ENCODE results near the gene ZNF576. TPM values are rescaled to one million over a fixed set of nuclear protein-coding genes. Genes with fewer than 3 reads are reported as not detected.

Gene ZNF576
- total and polyA plus RNA-seq, 4 donors = 6.9 to 14.9 (median 10.9) TPM

- TF ChIP-seq, protein P1, sequence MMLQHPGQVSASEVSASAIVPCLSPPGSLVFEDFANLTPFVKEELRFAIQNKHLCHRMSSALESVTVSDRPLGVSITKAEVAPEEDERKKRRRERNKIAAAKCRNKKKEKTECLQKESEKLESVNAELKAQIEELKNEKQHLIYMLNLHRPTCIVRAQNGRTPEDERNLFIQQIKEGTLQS (IDR thresholded peaks at IDR 0.05) = no peak
Measured at GRCh38 chr19:43591904-43592772, 4.3 kb upstream of the ZNF576 start (continued).

- H3K4me1 ChIP-seq (ENCODE audit: control insufficient read depth in 4 of 4, insufficient read depth in 4 of 4, low read length in 3 of 4) = peaks cover 6 to 29% (median 27%) of the 10 kb centered on the region in 4 donors
- TF ChIP-seq RXRA (IDR thresholded peaks at IDR 0.05) = no peak
- TF ChIP-seq CTCF (IDR thresholded peaks at IDR 0.05; ENCODE audit: low read depth, low read length, missing input control) = no peak
- TF ChIP-seq GABPA (IDR thresholded peaks at IDR 0.05 in 1 of 2, conservative IDR thresholded peaks at IDR 0.05 in 1 of 2) = no peak
- TF ChIP-seq, protein P1 (IDR thresholded peaks at IDR 0.05) = no peak
- no peak for TF ChIP-seq ZBTB33 (IDR thresholded peaks at IDR 0.05)
- no peak for TF ChIP-seq HNF4G (IDR thresholded peaks at IDR 0.05)
- no peak for TF ChIP-seq FOXA2 (IDR thresholded peaks at IDR 0.05)
- no peak for TF ChIP-seq JUND (IDR thresholded peaks at IDR 0.05)
- no peak for TF ChIP-seq EGR1 (IDR thresholded peaks at IDR 0.05; ENCODE audit: low read depth in 2 of 2)
- no peak for TF ChIP-seq TAF1 (conservative IDR thresholded peaks at IDR 0.05)
- TF ChIP-seq HNF4A (conservative IDR thresholded peaks at IDR 0.05) = no peak
- no peak for TF ChIP-seq NR2F2 (IDR thresholded peaks at IDR 0.05)
- TF ChIP-seq, protein P2, sequence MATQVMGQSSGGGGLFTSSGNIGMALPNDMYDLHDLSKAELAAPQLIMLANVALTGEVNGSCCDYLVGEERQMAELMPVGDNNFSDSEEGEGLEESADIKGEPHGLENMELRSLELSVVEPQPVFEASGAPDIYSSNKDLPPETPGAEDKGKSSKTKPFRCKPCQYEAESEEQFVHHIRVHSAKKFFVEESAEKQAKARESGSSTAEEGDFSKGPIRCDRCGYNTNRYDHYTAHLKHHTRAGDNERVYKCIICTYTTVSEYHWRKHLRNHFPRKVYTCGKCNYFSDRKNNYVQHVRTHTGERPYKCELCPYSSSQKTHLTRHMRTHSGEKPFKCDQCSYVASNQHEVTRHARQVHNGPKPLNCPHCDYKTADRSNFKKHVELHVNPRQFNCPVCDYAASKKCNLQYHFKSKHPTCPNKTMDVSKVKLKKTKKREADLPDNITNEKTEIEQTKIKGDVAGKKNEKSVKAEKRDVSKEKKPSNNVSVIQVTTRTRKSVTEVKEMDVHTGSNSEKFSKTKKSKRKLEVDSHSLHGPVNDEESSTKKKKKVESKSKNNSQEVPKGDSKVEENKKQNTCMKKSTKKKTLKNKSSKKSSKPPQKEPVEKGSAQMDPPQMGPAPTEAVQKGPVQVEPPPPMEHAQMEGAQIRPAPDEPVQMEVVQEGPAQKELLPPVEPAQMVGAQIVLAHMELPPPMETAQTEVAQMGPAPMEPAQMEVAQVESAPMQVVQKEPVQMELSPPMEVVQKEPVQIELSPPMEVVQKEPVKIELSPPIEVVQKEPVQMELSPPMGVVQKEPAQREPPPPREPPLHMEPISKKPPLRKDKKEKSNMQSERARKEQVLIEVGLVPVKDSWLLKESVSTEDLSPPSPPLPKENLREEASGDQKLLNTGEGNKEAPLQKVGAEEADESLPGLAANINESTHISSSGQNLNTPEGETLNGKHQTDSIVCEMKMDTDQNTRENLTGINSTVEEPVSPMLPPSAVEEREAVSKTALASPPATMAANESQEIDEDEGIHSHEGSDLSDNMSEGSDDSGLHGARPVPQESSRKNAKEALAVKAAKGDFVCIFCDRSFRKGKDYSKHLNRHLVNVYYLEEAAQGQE (IDR thresholded peaks at IDR 0.05) = no peak
- TF ChIP-seq SP1 (IDR thresholded peaks at IDR 0.05) = no peak
- TF ChIP-seq MAX (IDR thresholded peaks at IDR 0.05) = no peak
- TF ChIP-seq RAD21 (IDR thresholded peaks at IDR 0.05) = no peak
- no peak for TF ChIP-seq FOXA1 (IDR thresholded peaks at IDR 0.05)
- WGBS = 97% methylated on average over 37 of the region's 37 CpGs
Measured at GRCh38 chr19:43592800-43593350, 3.5 kb upstream of the ZNF576 start.

More at GRCh38 chr19:43592800-43593350, 3.5 kb upstream of the ZNF576 start:
- Histone ChIP-seq H3K9me3 (ENCODE audit: control insufficient read depth in 4 of 4, low read length in 3 of 4) (no peaks in the 10 kb centered on the region), H3K27me3 (ENCODE audit: control insufficient read depth in 4 of 4, insufficient read depth in 4 of 4, low read length in 3 of 4) (no peaks in the 10 kb centered on the region), H3K4me3 (ENCODE audit: low read depth in 1 of 3, low read length in 3 of 3) (no peak overlapping the region), H3K36me3 (ENCODE audit: control insufficient read depth in 4 of 4, insufficient read depth in 3 of 4, low read depth in 1 of 4, low read length in 3 of 4) (peaks cover 4 to 28% (median 7%) of the 10 kb centered on the region in 4 donors), H3K27ac (ENCODE audit: low read depth in 1 of 2, low read length in 2 of 2) (no peak overlapping the region), H3K9ac (ENCODE audit: low read depth in 1 of 2, low read length in 2 of 2) (no peak overlapping the region)
- no peak for DNase-seq (ENCODE audit: low spot score)
